ENCODE measurements around the gene DENND2C.

DNA sequence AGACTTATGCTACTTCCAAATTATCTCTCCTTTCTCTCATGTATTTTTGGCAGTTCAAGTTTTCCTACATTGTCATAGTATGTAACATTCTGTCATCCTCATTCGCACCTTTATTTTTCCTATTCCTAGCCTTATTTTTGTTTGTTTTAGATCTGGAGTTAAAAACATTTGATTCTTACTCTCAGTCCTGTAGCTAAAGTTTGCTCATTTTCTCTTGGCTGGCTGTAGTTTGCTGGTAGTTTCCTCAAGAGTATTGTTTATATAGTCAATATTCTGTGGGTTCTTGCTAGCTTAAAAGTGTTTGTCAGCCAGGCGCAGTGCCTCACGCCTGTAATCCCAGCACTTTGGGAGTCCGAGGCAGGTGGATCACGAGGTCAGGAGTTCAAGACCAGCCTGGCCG, 129.0 kb downstream of the DENND2C start:
- TF ChIP-seq, protein P1, sequence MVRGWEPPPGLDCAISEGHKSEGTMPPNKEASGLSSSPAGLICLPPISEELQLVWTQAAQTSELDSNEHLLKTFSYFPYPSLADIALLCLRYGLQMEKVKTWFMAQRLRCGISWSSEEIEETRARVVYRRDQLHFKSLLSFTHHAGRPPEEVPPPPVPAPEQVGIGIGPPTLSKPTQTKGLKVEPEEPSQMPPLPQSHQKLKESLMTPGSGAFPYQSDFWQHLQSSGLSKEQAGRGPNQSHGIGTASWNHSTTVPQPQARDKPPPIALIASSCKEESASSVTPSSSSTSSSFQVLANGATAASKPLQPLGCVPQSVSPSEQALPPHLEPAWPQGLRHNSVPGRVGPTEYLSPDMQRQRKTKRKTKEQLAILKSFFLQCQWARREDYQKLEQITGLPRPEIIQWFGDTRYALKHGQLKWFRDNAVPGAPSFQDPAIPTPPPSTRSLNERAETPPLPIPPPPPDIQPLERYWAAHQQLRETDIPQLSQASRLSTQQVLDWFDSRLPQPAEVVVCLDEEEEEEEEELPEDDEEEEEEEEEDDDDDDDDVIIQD (CRISPR knock-in tag; IDR thresholded peaks at IDR 0.05; ENCODE audit: low read depth): no peak
- TF ChIP-seq KLF9 (CRISPR knock-in tag; IDR thresholded peaks at IDR 0.05; ENCODE audit: low read depth) (no peak), ZNF274 (CRISPR knock-in tag; IDR thresholded peaks at IDR 0.05) (no peak), ZNF180 (CRISPR knock-in tag; IDR thresholded peaks at IDR 0.05; ENCODE audit: borderline replicate concordance, low read depth) (no peak), TAF1 (CRISPR knock-in tag; IDR thresholded peaks at IDR 0.05) (no peak), IRF2 (CRISPR knock-in tag; IDR thresholded peaks at IDR 0.05) (no peak)
- TF ChIP-seq, protein P2, sequence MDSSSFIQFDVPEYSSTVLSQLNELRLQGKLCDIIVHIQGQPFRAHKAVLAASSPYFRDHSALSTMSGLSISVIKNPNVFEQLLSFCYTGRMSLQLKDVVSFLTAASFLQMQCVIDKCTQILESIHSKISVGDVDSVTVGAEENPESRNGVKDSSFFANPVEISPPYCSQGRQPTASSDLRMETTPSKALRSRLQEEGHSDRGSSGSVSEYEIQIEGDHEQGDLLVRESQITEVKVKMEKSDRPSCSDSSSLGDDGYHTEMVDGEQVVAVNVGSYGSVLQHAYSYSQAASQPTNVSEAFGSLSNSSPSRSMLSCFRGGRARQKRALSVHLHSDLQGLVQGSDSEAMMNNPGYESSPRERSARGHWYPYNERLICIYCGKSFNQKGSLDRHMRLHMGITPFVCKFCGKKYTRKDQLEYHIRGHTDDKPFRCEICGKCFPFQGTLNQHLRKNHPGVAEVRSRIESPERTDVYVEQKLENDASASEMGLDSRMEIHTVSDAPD (CRISPR knock-in tag; IDR thresholded peaks at IDR 0.05): no peak
